Mesendoderm (in vitro differentiated cells): Measurements from ENCODE around the gene SMARCA5.
A peak's percentile ranks its signal among the peaks of the same experiment; 100 is the strongest.

Source experiments
- DNase-seq: peaks from one replicate; pipeline ENCODE4 v3.0.0; 2013
- H2AK5ac ChIP-seq: 2 replicates; pipeline ENCODE4 v1.6.1; 2013; ENCODE audit warnings: low read length, inconsistent platforms
- H2BK120ac ChIP-seq: 2 replicates; pipeline ENCODE4 v1.6.1; 2013; ENCODE audit warnings: low read depth, mild to moderate bottlenecking, low read length, moderate library complexity, mixed read lengths
- H2BK15ac ChIP-seq: replicated peaks from 2 replicates; pipeline ENCODE4 v1.6.1; 2013; ENCODE audit warnings: low read depth, mild to moderate bottlenecking, moderate library complexity
- H2BK5ac ChIP-seq: 2 replicates; pipeline ENCODE4 v1.6.1; 2013; ENCODE audit warnings: low read length, inconsistent platforms
- H3K18ac ChIP-seq: 2 replicates; pipeline ENCODE4 v1.6.1; 2013; ENCODE audit warnings: mild to moderate bottlenecking, low read length, mixed read lengths
- H3K23ac ChIP-seq: one replicate; pipeline ENCODE4 v1.6.1; 2013; ENCODE audit warnings: low read length
- H3K27ac ChIP-seq: 2 replicates; pipeline ENCODE4 v1.5.1; 2013; ENCODE audit warnings: low read depth, mild to moderate bottlenecking, inconsistent platforms, low read length, moderate library complexity
- H3K27me3 ChIP-seq: 2 replicates; pipeline ENCODE4 v1.6.1; 2013; ENCODE audit warnings: low read length, control low read depth, mild to moderate bottlenecking, inconsistent platforms; ENCODE audit not compliant: insufficient read depth, poor library complexity
- H3K36me3 ChIP-seq: 2 replicates; pipeline ENCODE4 v1.6.1; 2013; ENCODE audit warnings: low read length, inconsistent platforms; ENCODE audit not compliant: control insufficient read depth, insufficient read depth
- H3K4ac ChIP-seq: one replicate; pipeline ENCODE4 v1.6.1; 2013; ENCODE audit warnings: low read depth, mild to moderate bottlenecking, low read length, moderate library complexity
- H3K4me1 ChIP-seq: 2 replicates; pipeline ENCODE4 v1.6.1; 2013; ENCODE audit warnings: low read depth, low read length, inconsistent platforms; ENCODE audit not compliant: control insufficient read depth
- H3K4me2 ChIP-seq: 2 replicates; pipeline ENCODE4 v1.6.1; 2013; ENCODE audit warnings: low read length
- H3K4me3 ChIP-seq: 2 replicates; pipeline ENCODE4 v1.5.1; 2013; ENCODE audit warnings: mild to moderate bottlenecking, low read length
- H3K56ac ChIP-seq: one replicate; pipeline ENCODE4 v1.6.1; 2013; ENCODE audit warnings: low read length
- H3K79me1 ChIP-seq: 2 replicates; pipeline ENCODE4 v1.6.1; 2013; ENCODE audit warnings: low read length, inconsistent platforms
- H3K79me2 ChIP-seq: 2 replicates; pipeline ENCODE4 v1.6.1; 2013; ENCODE audit warnings: mild to moderate bottlenecking, low read length; ENCODE audit not compliant: control insufficient read depth, insufficient read depth
- H3K9ac ChIP-seq: 2 replicates; pipeline ENCODE4 v1.6.1; 2013; ENCODE audit warnings: low read length, inconsistent platforms
- H4K5ac ChIP-seq: one replicate; pipeline ENCODE4 v1.6.1; 2013; ENCODE audit warnings: low read length
- H4K8ac ChIP-seq: one replicate; pipeline ENCODE4 v1.6.1; 2013; ENCODE audit warnings: low read depth, mild to moderate bottlenecking, control low read depth, low read length, moderate library complexity
- whole genome bisulfite sequencing: extraction: QIAGEN DNeasy Blood & Tissue Kit; methylation state at CpG from one replicate; pipeline ENCODE4 v1.1.7; 2013; ENCODE audit warnings: low lambda C conversion rate, missing lambda C conversion rate; ENCODE audit not compliant: insufficient coverage; ENCODE audit errors: extremely low coverage; 5-methylcytosine and 5-hydroxymethylcytosine counted together

The SMARCA5 gene

DNA sequence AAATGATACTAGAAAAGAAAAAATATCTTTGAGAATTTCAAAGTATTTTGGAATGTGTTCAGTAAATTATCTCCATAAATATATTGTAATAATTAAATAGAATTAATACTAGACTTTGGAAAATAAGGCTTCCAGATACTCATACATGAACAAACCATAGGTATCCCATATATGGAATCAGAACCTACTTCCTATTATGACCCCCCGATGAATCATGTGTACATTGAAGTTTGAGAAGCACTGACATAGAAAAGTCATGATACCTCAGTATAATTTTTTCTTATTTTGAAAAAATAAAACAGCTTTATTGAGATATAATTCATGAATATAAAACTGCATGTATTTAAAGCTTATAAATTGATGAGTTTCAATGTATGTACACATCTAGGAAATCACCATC is 27.2 kb upstream of the SMARCA5 start:
- Histone ChIP-seq H3K27me3 (no peaks in the 10 kb centered on the region), H3K56ac (no peak overlapping the region), H3K4ac (no peak overlapping the region), H3K9ac (no peak overlapping the region), H3K27ac (no peak overlapping the region), H3K4me1 (no peaks in the 10 kb centered on the region), H4K5ac (no peak overlapping the region), H3K4me3 (no peak overlapping the region), H3K79me1 (no peaks in the 10 kb centered on the region), H3K79me2 (no peaks in the 10 kb centered on the region), H2BK120ac (no peak overlapping the region), H2BK15ac (no peak overlapping the region), H3K36me3 (no peaks in the 10 kb centered on the region), H3K4me2 (no peak overlapping the region), H4K8ac (no peak overlapping the region), H2BK5ac (no peak overlapping the region), H2AK5ac (no peak overlapping the region), H3K18ac (no peak overlapping the region), H3K23ac (no peak overlapping the region)
- no peak for DNase-seq
- no CpG with 5 or more reads among the region's 1 CpG for WGBS

DNA sequence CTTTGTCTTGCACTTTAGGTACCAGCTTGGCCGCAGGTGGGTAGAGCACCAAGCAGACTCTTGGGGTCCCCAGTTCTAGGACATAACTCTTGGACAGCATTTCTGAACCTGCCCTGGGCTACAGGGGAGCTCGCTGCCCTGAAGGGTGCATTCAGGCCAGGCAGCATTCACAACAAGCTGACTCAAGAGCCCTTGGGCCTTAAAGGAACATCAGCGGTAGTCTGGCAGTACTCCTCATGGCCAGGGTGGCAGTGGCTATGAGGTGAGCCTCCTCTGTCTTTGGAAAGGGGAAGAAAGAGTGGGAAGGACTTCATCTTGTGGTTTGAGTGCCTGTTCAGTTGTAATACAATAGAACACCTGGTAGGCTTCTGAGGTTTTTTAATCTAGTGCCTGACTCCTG is 24.8 kb upstream of the SMARCA5 start:
- Histone ChIP-seq H4K5ac (no peak overlapping the region), H3K4me3 (no peak overlapping the region), H3K27ac (no peak overlapping the region), H3K4me1 (no peaks in the 10 kb centered on the region), H4K8ac (no peak overlapping the region), H3K79me2 (no peaks in the 10 kb centered on the region), H3K4ac (no peak overlapping the region), H3K79me1 (no peaks in the 10 kb centered on the region), H3K23ac (no peak overlapping the region), H3K27me3 (no peaks in the 10 kb centered on the region), H2BK15ac (no peak overlapping the region), H3K9ac (no peak overlapping the region), H3K18ac (no peak overlapping the region), H3K36me3 (no peaks in the 10 kb centered on the region), H3K4me2 (no peak overlapping the region), H3K56ac (no peak overlapping the region), H2BK120ac (no peak overlapping the region), H2AK5ac (no peak overlapping the region), H2BK5ac (no peak overlapping the region)
- no peak for DNase-seq
- WGBS, result no CpG with 5 or more reads among the region's 3 CpGs

DNA sequence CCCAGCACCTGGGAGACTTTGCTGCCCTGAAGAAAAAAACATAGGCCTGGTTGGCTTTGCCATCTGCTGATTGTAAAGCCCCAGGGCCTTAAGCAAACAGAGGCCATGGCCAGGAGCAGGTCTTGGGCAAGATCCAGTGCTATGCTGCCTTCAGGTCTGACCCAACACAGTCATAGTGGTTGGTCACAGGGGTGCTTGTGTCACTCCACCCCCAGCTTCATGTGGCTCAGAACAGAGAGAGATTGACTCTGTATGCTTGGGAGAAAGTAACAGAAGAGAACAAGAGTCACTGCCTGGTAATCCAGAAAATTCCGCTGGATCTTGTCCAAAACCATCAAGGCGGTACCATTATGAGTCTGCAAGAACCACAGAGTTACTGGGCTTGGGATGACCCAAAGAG is 24.4 kb upstream of the SMARCA5 start:
- no peak overlapping the region for H2AK5ac ChIP-seq

DNA sequence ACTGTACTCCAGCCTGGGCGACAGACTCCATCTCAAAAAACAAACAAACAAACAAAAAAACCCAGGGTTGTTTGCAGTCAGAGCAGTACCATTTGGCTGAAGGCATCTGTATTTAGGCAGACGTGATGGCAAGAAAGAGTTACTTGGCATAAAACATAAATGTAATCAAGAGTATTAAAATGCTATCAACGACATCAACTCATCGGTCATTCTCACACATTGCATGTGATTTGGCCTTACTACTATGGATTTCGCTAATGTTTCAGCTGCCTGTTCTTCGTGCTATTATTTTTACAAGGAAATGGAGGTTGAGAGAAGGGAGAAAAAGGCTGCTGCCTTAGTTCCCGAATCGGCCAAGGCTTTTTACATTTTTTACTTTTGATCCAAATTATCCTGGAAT is 15.5 kb upstream of the SMARCA5 start:
- Histone ChIP-seq H3K23ac (no peak overlapping the region), H3K4me1 (no peaks in the 10 kb centered on the region), H4K5ac (no peak overlapping the region), H3K4ac (no peak overlapping the region), H3K27ac (no peak overlapping the region), H2BK5ac (no peak overlapping the region), H2BK15ac (no peak overlapping the region), H3K36me3 (no peaks in the 10 kb centered on the region), H3K56ac (no peak overlapping the region), H4K8ac (no peak overlapping the region), H2AK5ac (no peak overlapping the region), H3K79me2 (no peaks in the 10 kb centered on the region), H3K4me2 (no peak overlapping the region), H3K79me1 (no peaks in the 10 kb centered on the region), H3K27me3 (no peaks in the 10 kb centered on the region), H3K9ac (no peak overlapping the region), H3K18ac (no peak overlapping the region), H2BK120ac (no peak overlapping the region), H3K4me3 (no peak overlapping the region)
- no CpG with 5 or more reads among the region's 8 CpGs for WGBS
- DNase-seq, result no peak

More for the DNA sequence above, 24.4 kb upstream of the SMARCA5 start:
- H3K27me3 ChIP-seq, result no peaks in the 10 kb centered on the region
- no peak overlapping the region for H2BK5ac ChIP-seq
- H2BK120ac ChIP-seq, result no peak overlapping the region
- H3K4me2 ChIP-seq, result no peak overlapping the region
- H3K36me3 ChIP-seq, result no peaks in the 10 kb centered on the region
- no peak overlapping the region for H4K5ac ChIP-seq
- H4K8ac ChIP-seq, result no peak overlapping the region
- H3K27ac ChIP-seq, result no peak overlapping the region
- H3K79me2 ChIP-seq, result no peaks in the 10 kb centered on the region
- no peaks in the 10 kb centered on the region for H3K79me1 ChIP-seq
- no peak overlapping the region for H3K4ac ChIP-seq
- no peaks in the 10 kb centered on the region for H3K4me1 ChIP-seq
- H3K9ac ChIP-seq, result no peak overlapping the region
- H3K56ac ChIP-seq, result no peak overlapping the region
- no peak overlapping the region for H3K4me3 ChIP-seq
- no CpG with 5 or more reads among the region's 2 CpGs for WGBS
- no peak overlapping the region for H3K23ac ChIP-seq
- H3K18ac ChIP-seq, result no peak overlapping the region
- DNase-seq, result no peak
- no peak overlapping the region for H2BK15ac ChIP-seq

DNA sequence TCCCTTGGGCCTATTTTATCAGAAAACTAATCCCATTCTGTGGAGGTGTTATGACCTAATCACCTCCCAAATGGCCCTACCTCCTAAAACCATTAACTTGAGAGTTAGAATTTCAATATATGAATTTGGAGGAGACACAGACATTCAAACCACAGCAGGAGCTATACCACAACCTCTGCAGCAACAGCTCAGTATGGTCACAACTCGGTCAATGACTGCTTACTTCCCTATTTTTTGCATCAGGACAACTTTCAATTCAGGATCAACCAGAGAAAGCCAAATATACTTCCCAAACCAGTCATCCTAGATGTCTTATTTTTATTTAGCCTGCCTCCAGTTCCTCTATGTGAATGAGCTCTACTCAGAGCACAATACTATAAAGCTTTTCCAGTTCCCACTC is 11.3 kb upstream of the SMARCA5 start:
- no peak overlapping the region for H3K9ac ChIP-seq
- H3K79me2 ChIP-seq, result no peaks in the 10 kb centered on the region
- no peak overlapping the region for H4K5ac ChIP-seq
- no peak overlapping the region for H2BK15ac ChIP-seq
- no peak overlapping the region for H4K8ac ChIP-seq
- no peak overlapping the region for H3K4ac ChIP-seq
- H3K36me3 ChIP-seq, result no peaks in the 10 kb centered on the region
- H2AK5ac ChIP-seq, result no peak overlapping the region
- H3K79me1 ChIP-seq, result no peaks in the 10 kb centered on the region
- no peak overlapping the region for H3K18ac ChIP-seq
- H2BK5ac ChIP-seq, result no peak overlapping the region
- WGBS, result no CpG with 5 or more reads among the region's 1 CpG
- H3K4me3 ChIP-seq, result no peak overlapping the region
- no peak overlapping the region for H2BK120ac ChIP-seq
- no peaks in the 10 kb centered on the region for H3K4me1 ChIP-seq
- no peak overlapping the region for H3K27ac ChIP-seq
- no peak overlapping the region for H3K56ac ChIP-seq
- H3K23ac ChIP-seq, result no peak overlapping the region
- peak; percentile 41 for DNase-seq
- H3K27me3 ChIP-seq, result no peaks in the 10 kb centered on the region
- no peak overlapping the region for H3K4me2 ChIP-seq

DNA sequence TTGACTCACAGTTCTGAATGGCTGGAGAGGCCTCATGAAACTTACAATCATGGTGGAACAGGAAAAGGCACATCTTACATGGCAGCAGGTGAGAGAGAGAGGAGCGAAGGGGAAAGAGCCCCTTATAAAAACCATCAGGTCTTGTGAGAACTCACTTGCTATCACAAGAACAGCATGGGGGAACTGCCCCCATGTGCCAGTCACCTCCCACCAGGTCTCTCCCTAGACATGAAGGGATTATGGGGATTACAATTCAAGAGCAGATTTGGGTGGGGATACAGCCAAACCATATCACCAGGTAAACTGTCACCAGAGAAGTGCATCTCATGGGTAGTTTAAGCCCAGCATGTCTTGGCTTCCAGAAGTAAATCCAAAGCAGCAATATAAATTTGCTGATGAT is 7.5 kb upstream of the SMARCA5 start:
- Histone ChIP-seq H3K27me3 (no peaks in the 10 kb centered on the region), H3K4me1 (no peaks in the 10 kb centered on the region), H3K9ac (no peak overlapping the region), H3K18ac (no peak overlapping the region), H3K4ac (no peak overlapping the region), H4K8ac (no peak overlapping the region), H2BK5ac (no peak overlapping the region), H3K4me3 (no peak overlapping the region), H4K5ac (no peak overlapping the region), H3K4me2 (no peak overlapping the region), H2BK15ac (no peak overlapping the region), H3K56ac (no peak overlapping the region), H3K79me1 (no peaks in the 10 kb centered on the region), H3K27ac (no peak overlapping the region), H2AK5ac (no peak overlapping the region), H3K23ac (no peak overlapping the region), H3K36me3 (no peaks in the 10 kb centered on the region), H2BK120ac (no peak overlapping the region), H3K79me2 (no peaks in the 10 kb centered on the region)
- DNase-seq, result peak; percentile 61
- no CpG with 5 or more reads among the region's 1 CpG for WGBS
